Measurements from ENCODE around the gene GMPR2.

The GMPR2 gene

GRCh38 chr14:24263848-24264247 is 31.1 kb downstream of the GMPR2 start:
- Histone ChIP-seq H2BK5ac (ENCODE audit: low read depth, low read length, poor library complexity, severe bottlenecking) (no peak overlapping the region), H2AFZ (ENCODE audit: low read depth, low read length) (no peak overlapping the region), H3K4me2 (ENCODE audit: low read length, poor library complexity, severe bottlenecking) (no peak overlapping the region), H4K8ac (ENCODE audit: low read length) (no peak overlapping the region), H3K4me1 (ENCODE audit: control insufficient read depth, insufficient read depth, low read depth, low read length) (peaks cover 6% of the 10 kb centered on the region), H2AK5ac (ENCODE audit: low read length, severe bottlenecking) (no peak overlapping the region), H3K14ac (ENCODE audit: low read length in 2 of 2) (no peak overlapping the region), H3K79me1 (replicated peaks; ENCODE audit: low read length, poor library complexity, severe bottlenecking) (peaks cover 3% of the 10 kb centered on the region), H3K27ac (ENCODE audit: low read length, poor library complexity, severe bottlenecking) (no peak overlapping the region), H2BK120ac (ENCODE audit: low read depth, low read length) (no peak overlapping the region), H3K18ac (ENCODE audit: low read depth in 1 of 2, low read length in 2 of 2) (no peak overlapping the region), H2BK12ac (ENCODE audit: low read length in 2 of 2) (no peak overlapping the region), H3K9me3 (ENCODE audit: control insufficient read depth, low read length) (no peaks in the 10 kb centered on the region), H3K23ac (ENCODE audit: low read length in 2 of 2) (no peak overlapping the region), H4K91ac (ENCODE audit: low read length) (no peak overlapping the region), H3K4me3 (ENCODE audit: insufficient read depth in 1 of 2, low read depth in 1 of 2, low read length in 2 of 2) (no peak overlapping the region), H3K4ac (ENCODE audit: low read depth in 1 of 2, low read length in 2 of 2) (no peak overlapping the region), H3K27me3 (ENCODE audit: control insufficient read depth in 1 of 2, insufficient read depth in 1 of 2, low read length in 2 of 2) (no peaks in the 10 kb centered on the region), H2BK15ac (ENCODE audit: low read depth, poor library complexity, severe bottlenecking) (no peak overlapping the region), H3K9ac (ENCODE audit: low read length) (no peak overlapping the region), H3K36me3 (ENCODE audit: control insufficient read depth in 1 of 2, insufficient read depth in 2 of 2, low read depth in 1 of 2, low read length in 2 of 2) (peaks cover 44 to 67% of the 10 kb centered on the region in 2 experiments)
- DNase-seq = no peak
- 85% methylated on average over 5 of the region's 6 CpGs for WGBS

GRCh38 chr14:24264298-24264697 is 31.6 kb downstream of the GMPR2 start:
- no peak overlapping the region for H3K14ac ChIP-seq (ENCODE audit: low read length in 2 of 2)
- no peak overlapping the region for H3K18ac ChIP-seq (ENCODE audit: low read depth in 1 of 2, low read length in 2 of 2)
- no peak overlapping the region for H4K91ac ChIP-seq (ENCODE audit: low read length)
- H2BK12ac ChIP-seq (ENCODE audit: low read length in 2 of 2) = no peak overlapping the region
- no peak overlapping the region for H3K27ac ChIP-seq (ENCODE audit: low read length, poor library complexity, severe bottlenecking)
- H3K9me3 ChIP-seq (ENCODE audit: control insufficient read depth, low read length) = no peaks in the 10 kb centered on the region
- H2BK15ac ChIP-seq (ENCODE audit: low read depth, poor library complexity, severe bottlenecking) = no peak overlapping the region
- H3K23ac ChIP-seq (ENCODE audit: low read length in 2 of 2) = no peak overlapping the region
- H3K27me3 ChIP-seq (ENCODE audit: control insufficient read depth in 1 of 2, insufficient read depth in 1 of 2, low read length in 2 of 2) = no peaks in the 10 kb centered on the region
- H4K8ac ChIP-seq (ENCODE audit: low read length) = no peak overlapping the region
- H3K4me3 ChIP-seq (ENCODE audit: insufficient read depth in 1 of 2, low read depth in 1 of 2, low read length in 2 of 2) = no peak overlapping the region
- H3K4me1 ChIP-seq (ENCODE audit: control insufficient read depth, insufficient read depth, low read depth, low read length) = peaks cover 3% of the 10 kb centered on the region
- no peak overlapping the region for H3K4me2 ChIP-seq (ENCODE audit: low read length, poor library complexity, severe bottlenecking)
- H3K4ac ChIP-seq (ENCODE audit: low read depth in 1 of 2, low read length in 2 of 2) = no peak overlapping the region
- 92% methylated on average over 6 of the region's 6 CpGs for WGBS
- no peak for DNase-seq
- H3K9ac ChIP-seq (ENCODE audit: low read length) = no peak overlapping the region
- peaks cover 7% of the 10 kb centered on the region for H3K79me1 ChIP-seq (replicated peaks; ENCODE audit: low read length, poor library complexity, severe bottlenecking)
- H2BK5ac ChIP-seq (ENCODE audit: low read depth, low read length, poor library complexity, severe bottlenecking) = no peak overlapping the region
- H2AFZ ChIP-seq (ENCODE audit: low read depth, low read length) = no peak overlapping the region
- H2BK120ac ChIP-seq (ENCODE audit: low read depth, low read length) = no peak overlapping the region
- peaks cover 48 to 68% of the 10 kb centered on the region in 2 experiments for H3K36me3 ChIP-seq (ENCODE audit: control insufficient read depth in 1 of 2, insufficient read depth in 2 of 2, low read depth in 1 of 2, low read length in 2 of 2)
- H2AK5ac ChIP-seq (ENCODE audit: low read length, severe bottlenecking) = no peak overlapping the region

- no peak overlapping the region for H3K4ac ChIP-seq (ENCODE audit: low read depth in 1 of 2, low read length in 2 of 2)
- 94% methylated on average over 18 of the region's 18 CpGs for WGBS
Measured at GRCh38 chr14:24266344-24267244, 33.9 kb downstream of the GMPR2 start.

DNA sequence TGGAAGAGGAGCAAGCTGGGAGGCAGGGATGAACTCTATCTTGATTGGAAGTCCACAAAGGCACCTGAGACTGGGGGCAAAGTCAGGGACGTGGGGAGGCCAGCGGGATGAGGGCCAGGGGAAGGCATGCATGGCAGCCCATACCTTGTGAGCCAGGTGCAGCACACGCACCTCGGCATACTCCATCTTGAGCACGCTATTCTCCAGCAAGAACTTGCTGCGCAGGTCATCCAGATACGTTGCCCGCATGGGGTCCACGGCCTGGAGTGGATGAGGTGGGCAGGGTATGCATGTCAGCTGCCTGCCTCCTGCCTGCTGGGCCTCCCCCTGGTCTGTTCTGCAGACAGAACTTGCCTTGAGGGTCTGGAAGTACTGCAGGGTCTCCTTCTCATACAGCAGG is 34.8 kb downstream of the GMPR2 start:
- WGBS = 92% methylated on average over 9 of the region's 9 CpGs
- H3K27ac ChIP-seq (ENCODE audit: low read length, poor library complexity, severe bottlenecking) = no peak overlapping the region
- H3K27me3 ChIP-seq (ENCODE audit: control insufficient read depth in 1 of 2, insufficient read depth in 1 of 2, low read length in 2 of 2) = no peaks in the 10 kb centered on the region
- H3K36me3 ChIP-seq (ENCODE audit: control insufficient read depth in 1 of 2, insufficient read depth in 2 of 2, low read depth in 1 of 2, low read length in 2 of 2) = peaks cover 59 to 64% of the 10 kb centered on the region in 2 experiments
- H3K4ac ChIP-seq (ENCODE audit: low read depth in 1 of 2, low read length in 2 of 2) = no peak overlapping the region
- no peak overlapping the region for H4K8ac ChIP-seq (ENCODE audit: low read length)
- no peak overlapping the region for H2AK5ac ChIP-seq (ENCODE audit: low read length, severe bottlenecking)
- no peak overlapping the region for H2BK12ac ChIP-seq (ENCODE audit: low read length in 2 of 2)
- H3K4me1 ChIP-seq (ENCODE audit: control insufficient read depth, insufficient read depth, low read depth, low read length) = peaks cover 9% of the 10 kb centered on the region
- no peaks in the 10 kb centered on the region for H3K9me3 ChIP-seq (ENCODE audit: control insufficient read depth, low read length)
- H3K14ac ChIP-seq (ENCODE audit: low read length in 2 of 2) = no peak overlapping the region
- H3K4me3 ChIP-seq (ENCODE audit: insufficient read depth in 1 of 2, low read depth in 1 of 2, low read length in 2 of 2) = peak overlapping the region in 1 of 2 experiments; percentile 35
- H4K91ac ChIP-seq (ENCODE audit: low read length) = no peak overlapping the region
- H3K23ac ChIP-seq (ENCODE audit: low read length in 2 of 2) = peak overlapping the region in 1 of 2 experiments; percentile 32
- no peak overlapping the region for H3K4me2 ChIP-seq (ENCODE audit: low read length, poor library complexity, severe bottlenecking)
- no peak overlapping the region for H2AFZ ChIP-seq (ENCODE audit: low read depth, low read length)
- H2BK120ac ChIP-seq (ENCODE audit: low read depth, low read length) = no peak overlapping the region
- H3K9ac ChIP-seq (ENCODE audit: low read length) = no peak overlapping the region
- H2BK5ac ChIP-seq (ENCODE audit: low read depth, low read length, poor library complexity, severe bottlenecking) = no peak overlapping the region
- H3K79me1 ChIP-seq (replicated peaks; ENCODE audit: low read length, poor library complexity, severe bottlenecking) = peaks cover 26% of the 10 kb centered on the region
- H2BK15ac ChIP-seq (ENCODE audit: low read depth, poor library complexity, severe bottlenecking) = no peak overlapping the region
- no peak for DNase-seq
- H3K18ac ChIP-seq (ENCODE audit: low read depth in 1 of 2, low read length in 2 of 2) = no peak overlapping the region

More at GRCh38 chr14:24266344-24267244, 33.9 kb downstream of the GMPR2 start:
- H4K91ac ChIP-seq (ENCODE audit: low read length) = no peak overlapping the region
- no peak overlapping the region for H3K4me3 ChIP-seq (ENCODE audit: insufficient read depth in 1 of 2, low read depth in 1 of 2, low read length in 2 of 2)
- no peak overlapping the region for H3K23ac ChIP-seq (ENCODE audit: low read length in 2 of 2)
- no peak overlapping the region for H3K27ac ChIP-seq (ENCODE audit: low read length, poor library complexity, severe bottlenecking)
- H3K4me1 ChIP-seq (ENCODE audit: control insufficient read depth, insufficient read depth, low read depth, low read length) = peaks cover 9% of the 10 kb centered on the region
- no peak overlapping the region for H3K4me2 ChIP-seq (ENCODE audit: low read length, poor library complexity, severe bottlenecking)
- H3K79me1 ChIP-seq (replicated peaks; ENCODE audit: low read length, poor library complexity, severe bottlenecking) = peaks cover 21% of the 10 kb centered on the region
- no peak overlapping the region for H2AK5ac ChIP-seq (ENCODE audit: low read length, severe bottlenecking)
- H3K9me3 ChIP-seq (ENCODE audit: control insufficient read depth, low read length) = no peaks in the 10 kb centered on the region
- H2BK120ac ChIP-seq (ENCODE audit: low read depth, low read length) = no peak overlapping the region
- no peak overlapping the region for H2AFZ ChIP-seq (ENCODE audit: low read depth, low read length)
- DNase-seq = no peak
- H4K8ac ChIP-seq (ENCODE audit: low read length) = no peak overlapping the region
- no peak overlapping the region for H2BK5ac ChIP-seq (ENCODE audit: low read depth, low read length, poor library complexity, severe bottlenecking)
- H2BK15ac ChIP-seq (ENCODE audit: low read depth, poor library complexity, severe bottlenecking) = no peak overlapping the region
- no peak overlapping the region for H2BK12ac ChIP-seq (ENCODE audit: low read length in 2 of 2)
- peaks cover 59 to 66% of the 10 kb centered on the region in 2 experiments for H3K36me3 ChIP-seq (ENCODE audit: control insufficient read depth in 1 of 2, insufficient read depth in 2 of 2, low read depth in 1 of 2, low read length in 2 of 2)
- H3K9ac ChIP-seq (ENCODE audit: low read length) = no peak overlapping the region
- H3K27me3 ChIP-seq (ENCODE audit: control insufficient read depth in 1 of 2, insufficient read depth in 1 of 2, low read length in 2 of 2) = no peaks in the 10 kb centered on the region
- no peak overlapping the region for H3K14ac ChIP-seq (ENCODE audit: low read length in 2 of 2)
- H3K18ac ChIP-seq (ENCODE audit: low read depth in 1 of 2, low read length in 2 of 2) = no peak overlapping the region

Data from mesenchymal stem cell (in vitro differentiated cells and primary cell).